Nephron (organoid): Measurements from ENCODE around the gene TP53INP2.

Experiments used
- H3K27ac Mint-ChIP-seq, 3 experiments: 2 replicates each; pipeline ENCODE4 v1.8.0; 2020; ENCODE audit warnings: mixed read lengths in 3 of 3, mild to moderate bottlenecking in 2 of 3, moderate library complexity in 1 of 3
- H3K27me3 Mint-ChIP-seq: 2 replicates; pipeline ENCODE4 v1.8.0; 2021; ENCODE audit warnings: low read depth, mild to moderate bottlenecking, moderate library complexity, mixed read lengths
- H3K36me3 Mint-ChIP-seq: 2 replicates; pipeline ENCODE4 v1.8.0; 2020; ENCODE audit warnings: low read depth, mixed read lengths
- H3K4me1 Mint-ChIP-seq: 2 replicates; pipeline ENCODE4 v1.8.0; 2020; ENCODE audit warnings: mixed read lengths
- H3K4me3 Mint-ChIP-seq, 3 experiments: 2 replicates each; pipeline ENCODE4 v1.8.0; 2020; ENCODE audit warnings: mild to moderate bottlenecking in 3 of 3, mixed read lengths in 3 of 3, moderate library complexity in 2 of 3
- H3K9me3 Mint-ChIP-seq: 2 replicates; pipeline ENCODE4 v1.8.0; 2020; ENCODE audit warnings: mixed read lengths
- CTCF ChIP-seq, 3 experiments: fragments of 200-600 bp; sonication (generic); IDR thresholded peaks; one replicate each; pipeline ENCODE4 v1.5.0; 2021; ENCODE audit warnings: antibody characterized with exemption in 3 of 3; ENCODE audit not compliant: unreplicated experiment in 3 of 3

Gene TP53INP2

GRCh38 chr20:34673412-34673811 is 30.7 kb upstream of the TP53INP2 start:
- H3K4me1 Mint-ChIP-seq: peaks cover 14% of the 10 kb centered on the region
- no peak overlapping the region for H3K4me3 Mint-ChIP-seq
- H3K27ac Mint-ChIP-seq: no peak overlapping the region
- no peak for TF ChIP-seq CTCF (IDR thresholded peaks at IDR 0.05; ENCODE audit: unreplicated experiment in 3 of 3)
- H3K9me3 Mint-ChIP-seq: peaks cover 4% of the 10 kb centered on the region
- peaks cover 14% of the 10 kb centered on the region for H3K36me3 Mint-ChIP-seq
- H3K27me3 Mint-ChIP-seq: no peaks in the 10 kb centered on the region

GRCh38 chr20:34675561-34675960 is 28.6 kb upstream of the TP53INP2 start:
- peak overlapping the region in 1 of 3 experiments; percentile 87 for H3K27ac Mint-ChIP-seq
- no peaks in the 10 kb centered on the region for H3K27me3 Mint-ChIP-seq
- H3K36me3 Mint-ChIP-seq: peaks cover 7% of the 10 kb centered on the region
- H3K4me1 Mint-ChIP-seq: peaks cover 14% of the 10 kb centered on the region
- no peaks in the 10 kb centered on the region for H3K9me3 Mint-ChIP-seq
- no peak for TF ChIP-seq CTCF (IDR thresholded peaks at IDR 0.05; ENCODE audit: unreplicated experiment in 3 of 3)
- H3K4me3 Mint-ChIP-seq: peak overlapping the region; percentile 88 to 94 (median 92)

DNA sequence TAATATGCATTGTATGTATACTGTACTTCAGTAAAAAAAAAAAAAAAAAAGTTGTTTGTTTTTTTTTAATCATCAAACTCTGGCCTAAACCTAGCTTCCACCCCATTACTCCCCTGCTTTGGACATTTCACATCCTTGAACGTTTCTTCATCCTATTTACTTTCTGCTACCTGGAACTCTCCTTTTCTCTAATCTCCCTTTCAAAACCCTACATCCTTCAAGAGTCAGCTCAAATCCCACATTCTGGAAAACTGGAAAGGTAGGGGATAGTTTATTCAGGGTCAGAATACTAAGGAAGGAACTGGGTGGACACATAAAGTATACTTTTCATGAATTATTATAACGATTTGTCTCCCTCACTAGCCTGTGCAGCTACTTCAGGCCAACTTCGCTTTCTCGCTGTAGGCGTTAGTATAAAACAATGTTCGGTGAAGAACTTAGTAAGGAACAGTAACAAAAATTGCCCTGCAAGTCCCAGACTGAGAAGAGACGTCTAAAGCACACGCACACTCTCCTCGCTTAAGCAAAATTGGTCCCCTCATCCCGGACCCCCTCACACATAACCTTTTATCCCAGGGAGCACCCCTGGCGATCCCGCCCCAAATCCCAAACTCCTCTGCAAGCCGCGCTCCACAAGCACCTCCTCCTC is 28.0 kb upstream of the TP53INP2 start:
- Mint-ChIP-seq H3K4me3 (peak overlapping the region; percentile 88 to 94 (median 92)), H3K4me1 (peaks cover 14% of the 10 kb centered on the region), H3K27ac (peak overlapping the region; percentile 69 to 87 (median 79)), H3K9me3 (no peaks in the 10 kb centered on the region), H3K27me3 (no peaks in the 10 kb centered on the region), H3K36me3 (peaks cover 4% of the 10 kb centered on the region)
- TF ChIP-seq CTCF (IDR thresholded peaks at IDR 0.05; ENCODE audit: unreplicated experiment in 3 of 3): no peak

- Mint-ChIP-seq H3K27ac (peak within 1 kb of the TSS; percentile 69 to 87 (median 79)), H3K4me1 (peaks cover 14% of the 10 kb centered on the region), H3K9me3 (no peaks in the 10 kb centered on the region), H3K27me3 (no peaks in the 10 kb centered on the region), H3K36me3 (peaks cover 4% of the 10 kb centered on the region), H3K4me3 (peak within 1 kb of the TSS; percentile 88 to 94 (median 92))
- TF ChIP-seq CTCF (IDR thresholded peaks at IDR 0.05; ENCODE audit: unreplicated experiment in 3 of 3): peak in 1 of 3 experiments; percentile 18
Measured at GRCh38 chr20:34676642-34677373, 27.3 kb upstream of the TP53INP2 start, which contains the start of gene PIGU. Gene PIGU (minus strand): TSS chr20:34677092. CDS start chr20:34677085, 7 bp downstream.

- Mint-ChIP-seq H3K4me3 (peak overlapping the region; percentile 19 to 67 (median 65)), H3K9me3 (no peaks in the 10 kb centered on the region), H3K27me3 (no peaks in the 10 kb centered on the region), H3K4me1 (peaks cover 10% of the 10 kb centered on the region), H3K36me3 (no peaks in the 10 kb centered on the region), H3K27ac (no peak overlapping the region)
- TF ChIP-seq CTCF (IDR thresholded peaks at IDR 0.05; ENCODE audit: unreplicated experiment in 3 of 3): no peak
Measured at GRCh38 chr20:34680586-34681175, 23.5 kb upstream of the TP53INP2 start.
